MV-4-11 (cell line): ENCODE results near the gene PIANP.

Source experiments
- DNase-seq: peaks from one replicate; lab custom pipeline; 2025; lab: John Stamatoyannopoulos, UW

The PIANP gene

DNA sequence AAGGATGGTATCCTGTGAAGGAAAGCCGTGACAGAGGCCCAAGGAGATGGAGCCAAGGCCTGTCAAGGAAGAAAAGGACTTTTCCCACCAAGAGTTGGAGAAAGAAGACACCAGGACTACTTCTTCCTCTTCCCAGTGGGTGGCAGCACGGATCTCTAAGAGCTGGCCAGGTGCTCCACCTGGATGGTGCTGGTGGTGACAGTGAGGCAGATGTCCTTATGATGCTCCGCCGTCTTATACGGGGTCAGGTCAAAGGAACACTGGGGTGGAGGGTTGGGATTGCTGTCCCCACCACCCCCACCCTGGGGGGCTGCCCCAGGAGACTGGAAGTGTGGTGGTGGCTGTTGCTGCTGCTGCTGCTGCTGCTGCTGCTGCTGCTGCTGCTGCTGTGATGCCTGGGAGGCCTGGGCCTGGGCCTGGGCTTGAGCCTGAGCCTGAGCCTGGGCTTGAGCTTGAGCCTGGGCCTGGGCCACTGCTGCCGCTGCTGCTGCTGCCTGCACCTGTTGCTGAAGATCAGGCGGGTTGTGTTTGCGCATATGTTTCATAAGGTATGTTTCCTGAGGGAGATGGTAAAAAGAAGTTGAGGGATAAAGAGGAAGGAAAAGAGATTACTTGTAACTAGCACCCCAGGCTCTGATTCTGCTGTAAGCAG, 32.9 kb downstream of the PIANP start:
- no peak for DNase-seq

DNA sequence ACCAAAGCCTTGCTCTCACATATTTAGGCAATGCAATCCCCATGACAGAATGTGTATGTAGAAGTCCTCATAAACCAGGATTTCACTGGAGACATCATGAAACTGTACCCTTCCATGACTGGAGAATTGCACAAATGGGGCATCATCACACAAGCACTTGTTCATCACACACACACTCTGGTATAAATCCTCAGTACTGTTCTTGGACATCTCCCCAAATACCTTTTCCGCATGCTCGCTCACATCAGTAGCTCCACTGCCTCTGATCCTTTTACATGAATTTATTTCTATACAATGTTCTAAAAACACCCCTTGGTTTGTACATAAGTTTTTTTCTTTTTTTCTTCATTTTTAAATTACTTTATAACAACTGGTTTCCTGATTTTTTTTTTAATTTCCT, 34.4 kb downstream of the PIANP start:
- DNase-seq: no peak

DNA sequence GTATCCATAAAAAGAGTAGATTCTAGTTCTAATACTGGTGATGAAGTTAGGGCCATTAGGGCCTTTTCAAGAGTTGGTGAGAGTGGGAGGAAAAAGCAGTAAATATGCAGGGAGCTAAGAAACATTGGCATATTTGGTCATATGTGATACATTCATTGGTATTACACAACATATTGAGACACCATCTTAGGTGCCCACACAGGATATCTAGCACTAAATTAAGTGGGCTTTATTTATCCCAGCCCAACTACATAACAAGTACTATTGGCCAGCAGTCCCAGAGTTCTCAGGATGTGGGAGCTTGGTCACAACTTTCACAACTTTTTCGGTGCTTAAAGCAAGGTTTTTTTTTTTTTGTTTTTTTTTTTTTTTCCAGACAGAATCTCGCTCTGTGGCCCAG, 35.7 kb downstream of the PIANP start:
- peak; percentile 95 for DNase-seq

DNA sequence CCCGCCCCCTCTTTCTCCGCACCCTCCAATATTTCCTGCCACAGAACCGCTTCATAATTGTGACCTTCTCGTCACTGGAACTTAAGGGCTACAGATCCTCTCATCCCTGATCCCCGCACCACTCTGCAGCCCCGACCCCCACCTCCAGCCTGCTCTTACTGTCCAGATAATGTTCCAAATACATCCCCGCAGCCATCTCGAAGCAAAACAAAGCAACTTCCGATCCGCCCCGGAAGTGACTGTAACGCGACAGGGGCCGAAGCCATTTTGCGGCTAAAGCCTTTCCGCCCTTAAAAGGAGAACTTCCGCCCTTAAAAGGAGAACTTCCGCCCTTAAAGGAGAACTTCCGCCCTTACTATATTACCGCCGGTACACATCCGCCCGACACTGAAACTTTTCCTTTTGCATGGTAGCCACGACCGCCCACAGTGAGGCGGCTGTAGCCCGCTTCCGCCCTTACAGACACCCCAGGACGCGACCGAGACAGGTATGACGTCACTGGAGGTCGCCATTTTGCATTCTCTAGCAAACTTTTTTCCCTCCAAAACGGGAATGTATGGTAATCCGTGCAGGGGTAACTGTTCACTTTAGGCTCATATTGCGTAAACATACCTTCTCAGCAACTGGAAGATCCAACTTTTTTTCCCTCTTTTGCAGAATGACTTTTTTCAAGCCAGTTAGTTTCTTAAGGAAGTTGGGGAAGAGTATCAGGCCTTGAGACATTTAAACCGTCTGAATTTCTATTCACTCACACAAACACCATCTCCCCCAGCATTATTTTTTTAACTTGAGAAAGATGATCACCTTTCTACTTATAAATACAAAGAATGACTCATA, 37.5 kb downstream of the PIANP start, which contains the start of gene ING4:
Gene ING4, minus strand, starts transcription at position 214 of the 837 bp plus-strand sequence. Its CDS starts 18 bp downstream, at position 196.
- peak; percentile 100 for DNase-seq

DNA sequence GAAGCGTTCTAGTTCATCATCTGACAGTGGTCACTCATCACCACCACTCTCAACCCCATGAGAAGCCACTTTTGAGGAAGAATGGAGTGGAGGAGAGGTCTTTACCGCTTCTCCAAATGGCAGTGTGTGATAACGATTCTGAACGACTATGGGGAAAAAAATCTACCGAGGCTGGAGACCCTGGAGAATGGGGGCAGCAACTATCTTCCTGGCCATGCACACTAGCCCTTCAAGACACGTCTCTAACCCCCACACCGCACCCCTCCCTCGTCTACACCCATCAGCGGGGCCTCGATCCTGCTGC, 38.1 kb downstream of the PIANP start:
- DNase-seq: no peak

DNA sequence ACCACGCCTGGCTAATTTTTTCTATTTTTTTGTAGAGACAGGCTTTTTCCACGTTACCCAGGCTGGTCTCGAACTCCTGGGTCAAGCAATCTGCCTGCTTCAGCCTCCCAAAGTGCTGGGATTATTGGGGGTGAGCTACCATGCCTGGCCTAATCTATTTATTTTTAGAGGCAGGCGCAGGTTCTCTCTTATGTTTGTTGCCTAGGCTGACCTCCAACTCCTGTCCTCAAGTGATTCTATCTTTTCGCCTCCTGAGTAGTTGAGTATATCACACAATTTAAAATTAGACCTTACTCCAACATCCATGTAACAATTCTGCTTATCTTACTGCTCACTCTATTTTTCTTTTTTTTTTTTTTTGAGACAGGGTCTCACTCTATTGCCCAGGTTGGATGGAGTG, 46.6 kb downstream of the PIANP start:
- no peak for DNase-seq

DNA sequence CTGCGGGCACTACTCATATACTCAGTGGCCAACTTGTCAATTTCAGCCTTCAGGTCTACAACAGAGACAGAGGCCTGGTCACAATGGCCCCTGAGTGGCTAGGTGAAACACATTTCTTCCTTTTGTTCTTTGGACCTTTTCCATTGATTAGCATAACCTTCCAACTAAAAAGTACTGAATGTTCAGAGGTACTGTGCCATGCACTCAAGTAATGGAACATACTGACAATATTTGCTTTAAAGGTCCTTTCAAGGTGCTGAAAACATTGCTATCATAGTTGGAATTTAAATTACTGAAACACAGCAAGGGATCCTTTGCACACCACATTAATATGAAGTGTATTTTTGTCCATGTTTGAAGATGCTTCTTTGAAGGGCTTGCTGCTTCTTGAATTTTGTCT, 47.3 kb downstream of the PIANP start:
- DNase-seq: no peak

DNA sequence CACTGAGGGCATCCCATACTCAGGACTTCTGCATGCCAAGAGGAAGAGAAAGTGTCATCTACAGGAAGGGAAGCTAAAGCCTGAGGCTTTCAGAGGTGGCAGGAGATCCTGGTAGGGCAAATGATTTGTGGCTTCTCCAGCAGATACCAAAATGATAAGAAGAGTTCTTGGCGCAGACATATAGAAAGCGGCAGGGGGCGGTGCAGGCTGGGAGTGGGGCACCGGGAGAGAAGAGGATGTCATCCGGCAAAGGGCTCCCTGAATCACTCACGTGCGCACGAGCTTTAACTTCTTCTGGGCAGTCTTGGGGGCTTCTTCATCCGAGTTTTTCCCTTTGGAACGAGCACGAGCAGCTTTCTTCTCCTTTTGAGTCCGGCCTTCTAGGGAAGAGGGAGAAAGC, 48.2 kb downstream of the PIANP start:
- no peak for DNase-seq

DNA sequence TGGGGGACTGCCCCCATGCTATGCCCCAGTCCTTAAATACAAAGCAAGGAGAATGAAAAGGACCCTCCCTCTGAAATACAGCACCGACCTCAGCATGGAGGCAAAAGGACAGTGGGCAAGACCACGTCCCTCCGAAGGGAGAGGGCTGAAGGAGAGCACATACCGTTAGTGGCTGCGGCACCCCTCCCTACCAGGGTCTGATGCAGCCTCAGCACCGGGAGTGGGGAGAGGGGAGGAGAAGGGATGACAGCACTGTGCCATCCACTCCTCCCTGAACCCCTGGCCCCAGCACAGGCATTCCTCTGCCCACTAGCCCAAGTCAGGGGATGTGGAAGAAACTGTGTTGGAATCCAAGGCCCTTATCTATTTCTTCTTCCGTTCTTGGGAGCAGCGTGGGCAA, 49.8 kb downstream of the PIANP start:
- no peak for DNase-seq

DNA sequence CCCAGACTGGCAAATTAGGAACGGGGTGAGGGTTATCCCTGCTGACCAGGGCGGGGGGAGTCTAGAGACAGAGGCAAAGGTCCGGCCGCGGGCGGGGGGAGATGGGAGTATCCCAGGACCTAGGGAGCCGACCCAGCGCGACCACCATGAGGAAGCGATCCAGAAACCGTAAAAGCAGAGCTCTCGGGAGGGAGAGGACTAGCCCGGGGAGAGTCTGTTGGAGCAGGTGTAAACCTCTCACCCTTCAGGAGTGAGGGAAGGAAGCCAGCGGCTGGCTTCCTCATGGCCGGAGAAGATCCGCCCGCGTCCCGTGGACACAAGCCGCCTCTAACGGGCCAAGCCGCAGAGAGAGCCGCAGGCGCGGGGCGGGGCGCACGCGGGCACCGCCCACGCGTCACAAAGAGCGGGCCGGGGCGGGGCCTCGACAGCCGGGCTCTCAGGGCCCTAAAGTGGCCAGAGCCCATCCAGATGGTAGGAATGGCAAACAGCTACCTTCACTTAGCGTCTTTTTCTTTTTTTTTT, 53.5 kb downstream of the PIANP start, which contains the start of gene ACRBP:
Gene ACRBP, minus strand, starts transcription at position 350 of the 522 bp plus-strand sequence. Its CDS starts 66 bp downstream, at position 284.
- DNase-seq: peak; percentile 76

DNA sequence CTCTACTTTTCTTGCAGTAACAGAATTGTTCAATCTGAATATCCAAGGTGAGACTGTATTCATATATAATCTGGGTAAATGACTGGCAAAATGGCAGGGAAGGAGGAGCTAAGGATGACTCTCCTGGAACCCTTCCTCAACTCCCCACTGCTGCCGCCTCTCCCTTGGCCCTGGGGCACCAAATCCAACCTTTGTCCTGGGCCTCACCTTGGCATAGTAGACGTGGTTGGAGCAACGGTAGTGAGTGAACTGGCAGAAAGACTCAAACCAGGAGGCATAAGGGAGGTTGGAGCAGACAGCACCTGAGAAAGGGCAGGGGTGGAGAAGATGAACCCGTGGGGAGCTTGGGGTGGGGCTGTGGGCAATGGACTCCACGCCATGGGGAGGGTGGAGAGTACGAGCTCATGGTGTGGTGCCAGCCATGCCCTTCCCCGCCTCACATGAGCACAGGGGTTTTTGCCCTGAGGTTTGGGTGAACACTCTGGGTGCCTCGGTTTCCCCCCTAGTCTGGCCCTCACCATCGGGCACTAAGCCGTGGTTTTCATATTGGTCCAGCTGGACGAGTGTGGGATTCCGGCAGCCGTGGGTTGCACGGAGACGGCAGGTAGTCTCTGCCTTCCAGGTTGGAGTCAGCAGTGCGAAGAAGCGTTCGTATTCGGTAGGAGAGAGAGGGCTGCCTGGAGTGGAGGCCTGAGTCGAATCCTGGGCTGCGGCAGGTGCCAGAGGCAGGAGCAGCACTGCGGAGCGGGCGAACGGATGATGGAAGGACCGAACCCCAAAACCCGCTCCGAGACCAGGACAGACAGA, 54.1 kb downstream of the PIANP start:
- DNase-seq: no peak

DNA sequence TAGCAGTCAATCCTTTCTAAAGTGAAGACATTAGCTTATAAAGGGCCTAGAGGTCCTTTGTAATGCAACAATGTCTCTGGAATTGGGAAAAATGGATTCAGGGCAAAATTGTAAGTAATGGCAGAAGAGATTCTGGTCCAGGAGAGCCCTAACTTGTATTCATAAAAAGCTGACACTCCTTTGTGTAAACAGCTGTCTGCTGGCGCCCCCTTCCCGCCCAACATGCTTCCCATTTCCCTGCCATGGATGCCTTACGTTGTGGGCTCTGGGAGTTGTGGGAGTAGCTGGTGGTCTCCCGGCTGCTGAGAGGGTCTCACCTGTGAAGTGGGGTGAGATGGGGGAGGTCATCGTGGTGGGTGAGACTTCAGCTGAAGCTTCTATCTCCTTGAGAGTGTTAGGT, 55.7 kb downstream of the PIANP start:
- no peak for DNase-seq

DNA sequence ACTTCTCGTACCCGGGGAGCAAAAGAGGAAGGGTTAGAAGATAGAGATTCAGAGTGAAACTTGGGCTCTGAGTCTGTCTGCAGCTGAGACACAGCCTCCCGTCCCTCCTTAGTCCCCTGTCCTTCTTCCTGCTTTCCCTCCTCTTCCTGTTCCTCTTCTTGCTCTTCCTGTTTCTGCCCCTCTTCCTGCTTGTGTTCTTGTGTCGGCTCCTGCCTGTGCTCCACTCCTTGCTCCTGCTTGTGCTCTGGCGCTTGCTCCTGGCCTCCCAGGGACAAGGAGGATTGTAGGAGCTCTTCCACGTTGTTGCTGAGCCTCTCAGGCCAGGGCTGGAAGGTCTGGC, 56.4 kb downstream of the PIANP start:
- peak; percentile 98 for DNase-seq
